Measurements from ENCODE around the gene CRTC1. TPM values are rescaled to one million over a fixed set of nuclear protein-coding genes. Genes with fewer than 3 reads are reported as not detected.

The CRTC1 gene
- polyA plus RNA-seq, 3 donors: 12.0 to 13.6 (median 12.2) TPM

DNA sequence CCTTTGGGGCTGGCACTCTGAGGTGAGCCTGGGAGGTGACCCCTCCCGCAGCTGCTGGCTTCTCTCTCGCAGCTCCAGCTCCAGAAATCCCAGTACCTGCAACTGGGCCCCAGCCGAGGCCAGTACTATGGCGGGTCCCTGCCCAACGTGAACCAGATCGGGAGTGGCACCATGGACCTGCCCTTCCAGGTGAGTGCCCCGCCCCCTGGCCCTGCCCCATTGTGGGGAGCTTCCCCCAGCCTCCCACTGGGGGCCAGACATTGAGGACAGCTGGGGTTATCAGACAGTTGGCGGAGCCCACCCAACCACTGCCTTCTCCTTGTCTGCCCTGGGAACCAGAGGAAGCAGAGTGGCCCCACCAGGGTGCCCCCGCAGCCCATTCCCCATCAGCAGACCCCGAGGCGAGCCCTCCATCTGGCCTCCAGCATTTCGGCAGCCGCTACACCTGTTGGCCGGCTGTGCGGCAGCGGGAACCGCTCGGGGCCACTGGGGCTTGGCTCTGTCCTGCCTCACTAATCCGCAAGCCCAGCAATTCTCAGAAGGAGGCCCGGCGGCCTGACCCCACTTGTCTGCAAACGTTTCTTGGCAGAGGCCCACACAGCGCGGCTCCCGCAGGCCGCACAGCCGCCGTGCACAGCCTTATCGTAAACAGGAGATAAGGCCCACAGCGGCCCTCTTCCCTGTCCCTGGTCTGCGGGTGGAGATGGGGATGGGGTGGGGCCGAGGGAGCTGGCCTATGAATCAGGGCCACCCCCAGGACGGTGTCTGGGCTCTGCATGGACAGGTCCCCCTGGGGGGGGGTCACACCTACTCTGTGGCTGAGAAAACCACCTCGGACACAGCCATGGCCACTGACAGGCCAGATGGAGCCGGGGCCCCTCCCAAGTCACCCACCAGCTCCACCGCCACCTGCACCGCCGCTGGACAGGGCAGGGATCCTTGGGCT, 59.6 kb downstream of the CRTC1 start:
- no peak for DNase-seq (ENCODE audit: low read depth in 3 of 3, low spot score in 2 of 3)

DNA sequence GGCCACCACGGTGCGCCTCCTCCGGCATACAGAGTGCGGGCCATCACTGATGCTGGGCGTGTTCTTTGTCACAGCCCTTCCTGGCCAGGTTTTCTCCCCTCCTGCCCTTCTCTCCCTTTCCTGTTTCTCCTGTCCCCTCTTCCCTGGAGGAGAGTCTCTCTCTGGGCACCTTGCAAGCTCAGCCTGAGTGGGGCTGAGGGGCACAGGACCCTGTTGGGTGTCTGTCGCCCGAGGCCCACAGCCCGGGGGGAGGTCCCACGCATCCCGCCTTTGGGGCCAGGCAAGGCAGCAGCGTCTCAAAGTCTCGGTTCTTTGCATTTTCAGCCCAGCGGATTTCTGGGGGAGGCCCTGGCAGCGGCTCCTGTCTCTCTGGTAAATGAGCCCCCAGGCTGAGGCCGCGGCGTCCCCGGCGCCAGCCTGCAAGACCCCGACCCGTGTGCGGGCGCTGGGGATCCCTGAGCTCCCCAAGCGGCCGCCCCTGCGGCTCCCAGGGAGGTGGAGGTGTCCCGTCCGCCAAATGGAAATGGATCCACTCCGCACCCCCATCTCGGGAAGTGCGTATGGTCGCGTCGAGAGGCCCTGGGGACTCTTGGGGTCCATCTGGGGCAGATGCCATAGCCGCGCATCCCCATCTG, 60.4 kb downstream of the CRTC1 start:
- no peak for DNase-seq (ENCODE audit: low read depth in 3 of 3, low spot score in 2 of 3)

DNA sequence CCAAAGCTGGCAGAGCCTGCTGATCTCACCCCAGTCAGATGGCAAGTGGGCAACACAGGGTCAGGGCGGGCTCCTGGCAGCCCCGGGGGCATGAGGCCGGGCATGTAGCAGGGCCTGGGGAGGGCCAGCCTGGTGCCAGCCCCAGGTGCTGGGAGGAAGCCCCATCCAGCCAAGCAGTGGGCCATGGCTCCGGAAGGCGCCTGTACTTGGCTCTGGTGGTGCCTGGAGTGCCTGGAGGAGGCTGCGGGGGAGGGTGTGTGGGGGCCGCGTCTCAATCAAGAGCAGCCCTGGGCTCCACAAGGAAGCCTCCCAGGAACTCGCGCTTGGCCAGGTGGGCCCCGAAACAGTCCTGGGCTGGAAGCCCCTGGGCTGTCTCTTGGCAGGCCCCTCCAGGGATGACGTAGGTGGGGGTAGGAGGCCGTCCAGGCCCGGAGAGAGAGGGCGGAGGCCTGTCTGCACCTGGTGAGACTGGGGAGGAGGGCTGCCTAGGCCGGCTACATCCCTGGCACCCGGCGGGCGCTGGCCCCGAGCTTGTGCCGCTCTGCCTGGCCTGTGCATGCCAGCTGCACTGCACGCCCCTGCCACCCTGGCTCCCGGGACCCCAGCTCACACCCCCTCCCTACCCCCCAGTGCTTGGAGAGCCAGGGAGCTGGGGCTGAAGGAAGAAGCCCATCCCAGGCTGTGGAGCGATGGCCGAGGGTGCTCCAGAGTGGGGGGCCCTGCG, 61.7 kb downstream of the CRTC1 start:
- DNase-seq (ENCODE audit: low read depth in 3 of 3, low spot score in 2 of 3): no peak

DNA sequence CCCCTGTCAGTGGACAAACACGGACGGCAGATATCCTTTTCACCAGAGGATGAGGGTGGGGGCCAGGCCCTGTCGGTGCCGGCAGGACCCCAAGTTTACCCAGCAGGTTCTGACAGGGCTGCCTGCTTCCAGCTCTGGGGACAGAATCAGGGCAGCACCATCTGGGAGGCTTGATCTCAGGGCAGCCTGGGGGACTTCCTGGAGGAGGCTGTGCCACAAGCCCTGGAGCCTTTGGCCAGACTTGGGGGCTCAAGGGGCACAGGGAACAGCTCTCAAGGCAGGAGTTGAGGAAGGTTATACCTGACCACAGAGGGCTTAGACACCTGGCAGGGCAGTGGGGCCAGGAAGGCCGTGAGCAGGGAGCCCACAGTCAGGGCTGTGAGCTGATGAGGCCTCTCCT, 62.5 kb downstream of the CRTC1 start:
- DNase-seq (ENCODE audit: low read depth in 3 of 3, low spot score in 2 of 3): no peak

DNA sequence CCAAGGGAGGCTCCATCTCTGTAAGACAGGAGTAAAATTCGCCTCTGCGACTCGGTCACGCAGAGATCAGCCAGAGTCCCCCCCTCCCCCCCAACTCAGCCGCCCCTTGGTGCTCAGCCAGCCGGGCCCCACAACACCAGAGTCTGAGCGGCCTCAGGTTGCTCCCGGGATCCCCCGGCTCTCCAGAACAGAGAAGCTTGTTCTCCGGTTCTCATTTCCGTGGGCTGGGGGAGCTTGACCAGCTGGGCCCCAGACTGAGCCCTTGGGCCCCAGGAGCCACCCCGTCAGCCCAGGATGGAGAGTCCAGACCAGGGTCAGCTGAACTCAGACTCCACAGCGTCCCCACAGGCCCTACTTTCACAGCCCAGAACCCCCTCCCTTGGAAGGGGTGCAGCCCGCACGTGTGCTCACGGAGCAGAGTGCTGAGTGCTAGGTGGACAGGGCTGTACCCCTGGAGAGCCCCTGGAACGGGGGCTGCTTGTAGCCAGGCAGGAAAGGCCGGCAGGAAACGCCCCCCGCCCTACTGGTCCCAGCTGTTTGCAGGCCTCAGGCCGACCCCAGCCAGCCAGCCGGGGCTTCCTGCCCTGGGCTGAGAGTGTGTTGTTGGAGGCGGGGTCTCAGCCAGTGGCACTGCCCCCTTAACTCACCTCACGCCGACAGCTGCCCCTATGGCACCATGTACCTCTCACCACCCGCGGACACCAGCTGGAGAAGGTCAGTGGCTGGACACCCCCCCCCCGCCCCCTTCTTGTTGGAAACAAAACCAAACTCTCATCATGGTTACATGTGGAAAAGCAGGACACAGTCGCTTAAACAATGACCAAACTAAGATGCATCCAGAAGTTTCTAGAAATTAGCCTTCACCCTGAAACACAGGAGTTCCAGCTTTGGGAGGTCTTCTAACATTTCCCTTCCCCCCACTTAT, 63.2 kb downstream of the CRTC1 start:
- no peak for DNase-seq (ENCODE audit: low read depth in 3 of 3, low spot score in 2 of 3)

DNA sequence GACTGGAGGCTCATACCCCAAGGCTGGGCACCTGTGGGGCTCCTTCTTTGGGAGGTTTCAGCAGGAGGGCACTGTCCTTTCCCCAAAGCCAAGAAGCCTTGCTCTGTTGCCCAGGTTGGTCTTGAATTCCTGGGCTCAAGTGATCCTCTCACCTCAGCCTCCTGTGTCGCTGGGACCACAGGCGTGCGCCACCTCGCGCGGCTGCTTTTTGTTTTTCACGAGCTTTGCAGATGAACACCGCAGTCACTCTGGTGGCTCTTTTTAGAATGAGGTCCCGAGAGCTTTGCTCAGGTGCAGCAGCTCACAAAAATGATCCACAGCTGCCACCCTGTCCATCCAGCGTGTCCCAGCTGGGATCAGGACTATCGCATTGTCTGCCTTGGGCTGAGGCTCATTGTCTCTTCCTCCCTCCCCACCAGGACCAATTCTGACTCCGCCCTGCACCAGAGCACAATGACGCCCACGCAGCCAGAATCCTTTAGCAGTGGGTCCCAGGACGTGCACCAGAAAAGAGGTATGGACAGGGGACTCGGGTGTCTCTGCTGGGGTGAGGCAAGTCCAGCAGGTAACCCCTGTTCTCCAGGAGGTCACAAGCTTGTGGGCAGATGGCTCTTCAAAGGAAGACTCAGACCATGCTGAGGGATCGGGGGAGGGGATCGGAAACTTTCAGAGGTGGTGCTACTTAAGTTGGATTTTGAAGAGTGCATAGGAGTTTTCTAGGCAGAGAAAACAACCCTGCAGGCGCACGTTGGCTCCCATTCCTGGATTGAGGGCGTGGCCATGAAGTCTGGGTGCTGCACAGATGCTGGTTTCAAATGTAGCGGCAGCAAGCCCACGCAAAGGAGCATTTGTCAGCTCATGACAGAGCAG, 66.1 kb downstream of the CRTC1 start:
- DNase-seq (ENCODE audit: low read depth in 3 of 3, low spot score in 2 of 3): no peak

DNA sequence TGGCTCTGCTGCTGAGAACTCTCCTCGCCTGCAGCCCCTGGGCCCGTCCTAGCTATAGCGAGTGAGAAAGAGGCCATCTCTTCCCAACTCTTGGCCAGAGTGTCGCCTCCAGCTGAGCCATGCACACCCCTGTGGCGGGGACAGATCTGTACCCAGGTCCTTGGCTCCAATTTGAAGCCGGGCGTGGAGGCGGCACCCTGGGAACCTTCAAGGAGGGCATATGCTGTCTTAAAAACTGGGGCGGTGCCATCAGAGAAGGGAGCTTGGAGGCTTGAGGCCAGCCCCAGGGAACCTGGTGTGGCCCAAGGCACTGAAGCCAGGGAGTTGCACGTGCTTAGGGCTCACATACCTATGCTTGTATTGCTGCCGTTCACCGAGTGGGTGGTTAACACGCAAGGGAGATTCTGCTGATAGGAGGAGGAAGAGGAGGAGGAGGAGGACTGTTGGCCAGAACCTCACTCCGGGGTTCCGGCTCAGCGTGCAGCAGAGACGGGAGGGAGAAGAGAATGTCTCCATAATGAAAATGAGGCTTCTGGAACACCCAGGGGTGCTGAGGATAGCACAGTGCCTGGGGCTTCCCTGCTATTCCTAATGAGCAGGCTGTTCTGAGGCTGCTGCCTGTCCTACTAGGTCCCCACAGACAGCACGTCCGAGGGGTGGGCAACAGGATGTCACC, 67.0 kb downstream of the CRTC1 start:
- DNase-seq (ENCODE audit: low read depth in 3 of 3, low spot score in 2 of 3): no peak

DNA sequence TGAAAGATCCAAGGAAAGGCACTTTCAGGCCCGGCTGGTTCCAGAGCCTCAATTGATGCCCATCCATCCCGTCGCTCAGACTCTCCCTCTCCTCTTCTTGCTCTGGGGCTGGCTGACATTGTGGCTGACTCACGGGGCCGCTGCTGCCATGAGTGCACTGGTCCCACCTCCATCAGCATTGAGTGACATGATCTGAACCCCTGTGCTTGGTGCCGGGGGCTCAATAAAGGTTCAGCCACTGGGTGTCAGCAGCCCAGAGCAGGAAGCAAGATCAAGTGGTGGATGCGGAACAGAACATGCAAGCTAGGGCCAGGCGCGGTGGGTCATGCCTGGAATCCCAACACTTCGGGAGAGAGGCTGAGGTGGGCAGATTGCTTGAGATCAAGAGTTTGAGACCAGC, 68.1 kb downstream of the CRTC1 start:
- DNase-seq (ENCODE audit: low read depth in 3 of 3, low spot score in 2 of 3): no peak

DNA sequence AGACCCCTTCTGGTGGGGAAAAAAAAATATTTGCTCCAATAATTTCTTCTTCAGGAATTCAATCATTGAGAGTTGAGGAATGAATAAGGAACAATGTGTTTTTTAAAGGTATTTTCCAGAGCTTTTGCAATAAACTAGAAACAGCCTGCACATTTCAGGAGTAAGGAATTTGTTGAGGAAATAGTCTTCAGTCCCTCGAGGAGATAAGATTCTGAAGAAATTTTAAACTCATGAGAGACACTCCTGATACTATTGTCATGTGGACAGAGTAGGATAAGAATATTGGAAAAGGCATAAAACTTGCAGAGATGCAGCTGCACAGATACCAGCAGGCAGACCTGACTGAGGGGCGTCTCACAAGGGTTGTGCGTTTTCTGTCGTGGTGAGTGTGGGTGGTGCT, 71.0 kb downstream of the CRTC1 start:
- DNase-seq (ENCODE audit: low read depth in 3 of 3, low spot score in 2 of 3): no peak

DNA sequence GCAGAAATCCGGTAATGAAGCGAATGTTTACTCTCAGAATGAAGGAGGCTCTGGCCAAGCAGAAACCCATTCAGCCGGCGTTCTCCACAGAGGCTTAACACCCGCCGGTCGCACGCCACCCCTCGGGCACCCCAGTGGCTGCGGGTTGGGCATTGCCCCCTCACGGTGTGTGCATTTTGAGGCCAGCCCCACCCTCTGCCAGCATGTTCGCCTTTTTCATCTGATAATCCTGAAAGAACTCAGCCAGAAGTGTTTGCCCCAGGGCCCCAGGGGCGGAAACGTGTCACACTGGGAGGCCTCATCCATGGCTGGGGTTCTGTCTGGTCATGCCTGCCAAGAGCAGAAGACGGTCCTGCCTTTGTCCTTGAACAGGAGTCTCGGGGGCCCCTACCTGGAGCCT, 73.4 kb downstream of the CRTC1 start:
- no peak for DNase-seq (ENCODE audit: low read depth in 3 of 3, low spot score in 2 of 3)

DNA sequence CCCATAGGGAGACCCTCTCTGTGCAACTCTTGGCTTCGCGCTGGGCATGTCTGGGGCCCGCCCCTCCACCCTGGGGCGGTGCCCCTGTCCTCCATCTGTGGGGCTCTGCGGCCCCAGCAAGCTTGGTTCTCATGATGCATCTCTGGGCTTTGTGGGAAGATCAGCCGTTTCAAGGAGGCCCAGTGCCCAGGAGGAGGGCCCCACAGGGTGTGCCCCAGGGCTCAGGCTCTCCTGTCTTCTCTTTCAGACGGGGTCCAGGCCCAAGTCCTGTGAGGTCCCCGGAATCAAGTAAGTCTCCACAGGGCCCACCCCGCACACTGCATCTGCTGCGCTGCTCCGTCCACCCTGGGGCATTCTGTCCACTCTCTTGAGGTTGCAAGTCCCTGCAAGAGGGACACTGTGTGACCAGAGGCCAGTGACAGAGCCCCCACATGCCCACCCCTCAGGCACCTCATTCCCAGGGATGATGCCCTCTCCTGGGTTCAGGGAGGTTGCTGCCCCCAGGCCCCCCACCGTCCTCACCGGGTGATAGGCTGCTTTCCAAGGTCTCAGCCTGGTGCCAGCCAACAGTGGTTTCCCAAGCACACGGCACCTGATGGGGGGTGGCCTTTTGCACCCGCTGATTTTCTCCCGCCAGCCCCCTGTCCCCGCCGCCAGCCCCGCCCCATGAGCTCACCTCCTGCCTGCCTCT, 76.0 kb downstream of the CRTC1 start:
- DNase-seq (ENCODE audit: low read depth in 3 of 3, low spot score in 2 of 3): no peak

DNA sequence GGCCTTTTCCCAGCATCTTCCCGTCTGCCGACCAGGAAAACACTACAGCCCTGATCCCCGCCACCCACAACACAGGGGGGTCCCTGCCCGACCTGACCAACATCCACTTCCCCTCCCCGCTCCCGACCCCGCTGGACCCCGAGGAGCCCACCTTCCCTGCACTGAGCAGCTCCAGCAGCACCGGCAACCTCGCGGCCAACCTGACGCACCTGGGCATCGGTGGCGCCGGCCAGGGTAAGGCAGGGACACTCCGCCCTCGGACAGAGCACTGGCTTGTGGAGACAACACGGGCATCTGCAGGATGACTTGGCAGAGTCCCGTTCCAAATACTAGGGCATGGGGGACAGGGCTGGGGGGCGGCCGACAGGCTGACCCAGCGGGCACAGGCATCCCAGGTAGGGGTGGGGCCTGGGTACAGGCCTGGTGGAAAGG, 76.5 kb downstream of the CRTC1 start:
- DNase-seq (ENCODE audit: low read depth in 3 of 3, low spot score in 2 of 3): no peak

DNA sequence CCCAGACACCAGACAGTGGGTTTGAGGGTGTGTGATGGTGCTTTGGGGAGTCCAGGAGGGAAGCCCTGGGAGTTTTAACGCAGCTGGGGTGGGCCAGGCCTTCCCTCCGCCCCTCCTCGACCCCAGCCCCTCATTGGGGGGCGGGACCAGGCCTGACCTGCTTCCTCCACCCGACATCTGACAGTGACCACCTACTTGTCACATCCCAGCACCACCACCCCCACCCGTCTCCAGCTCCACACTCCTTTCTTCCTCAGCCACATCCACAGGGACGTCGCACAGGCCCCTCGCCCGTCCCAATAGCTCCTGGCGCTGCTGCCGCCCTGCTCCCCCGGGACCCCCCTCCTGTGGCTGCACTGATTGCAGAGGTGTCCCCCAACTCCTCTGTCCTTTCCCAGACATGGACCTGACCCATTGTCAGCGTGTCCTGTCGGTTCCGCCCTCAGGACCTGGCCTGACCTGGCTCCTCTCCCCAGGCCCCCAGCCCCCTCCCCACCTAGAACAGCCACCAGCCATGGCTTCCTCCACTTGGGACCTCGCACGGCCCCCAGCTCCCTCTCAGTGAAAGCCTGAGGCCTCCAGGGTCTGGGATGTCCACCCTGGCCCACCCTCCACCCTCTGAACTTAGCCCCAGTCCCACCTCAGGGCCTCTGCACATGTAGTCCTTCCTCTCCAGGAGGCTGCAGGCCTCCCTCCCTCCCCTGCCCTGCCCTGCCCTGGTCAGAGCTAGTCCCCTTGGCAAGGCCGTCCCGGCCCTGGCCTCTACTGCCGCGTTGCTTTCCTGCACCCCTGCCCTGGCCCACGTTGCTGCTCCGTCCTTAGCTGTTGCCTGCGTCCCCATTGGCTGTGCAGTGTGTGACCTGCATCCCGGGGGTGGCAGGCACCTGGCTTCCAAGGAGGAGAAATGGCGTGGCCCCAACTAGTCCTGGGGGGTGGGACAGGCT, 77.2 kb downstream of the CRTC1 start:
- DNase-seq (ENCODE audit: low read depth in 3 of 3, low spot score in 2 of 3): no peak

DNA sequence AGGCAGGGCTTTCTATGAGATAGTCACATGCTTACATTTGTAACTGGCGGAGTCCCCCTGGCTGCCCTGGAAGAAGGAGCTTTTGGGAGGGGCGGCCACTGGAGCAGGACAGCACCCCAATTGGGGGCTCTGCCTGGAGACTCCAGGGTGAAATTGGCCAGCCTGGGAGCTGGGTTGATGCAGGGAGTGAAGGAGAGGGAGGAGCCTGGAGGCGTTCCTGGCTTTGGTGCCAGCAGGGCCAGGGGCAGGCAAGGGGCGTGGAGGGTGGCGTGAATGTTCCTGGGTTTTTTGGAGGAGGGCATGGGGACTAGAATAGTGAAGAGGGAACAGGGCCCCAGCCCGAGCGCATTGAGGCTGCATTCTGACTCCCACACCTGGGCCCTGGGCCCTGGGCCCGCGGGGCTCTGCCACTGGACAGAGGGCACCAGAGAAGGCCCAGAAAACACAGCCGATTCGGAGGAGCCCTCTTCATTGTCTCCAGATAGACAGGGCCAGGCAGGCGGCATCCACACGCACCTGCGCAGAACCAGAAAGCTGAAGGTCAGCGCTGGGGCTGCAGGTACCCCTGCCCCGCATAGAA, 78.1 kb downstream of the CRTC1 start:
- DNase-seq (ENCODE audit: low read depth in 3 of 3, low spot score in 2 of 3): no peak

DNA sequence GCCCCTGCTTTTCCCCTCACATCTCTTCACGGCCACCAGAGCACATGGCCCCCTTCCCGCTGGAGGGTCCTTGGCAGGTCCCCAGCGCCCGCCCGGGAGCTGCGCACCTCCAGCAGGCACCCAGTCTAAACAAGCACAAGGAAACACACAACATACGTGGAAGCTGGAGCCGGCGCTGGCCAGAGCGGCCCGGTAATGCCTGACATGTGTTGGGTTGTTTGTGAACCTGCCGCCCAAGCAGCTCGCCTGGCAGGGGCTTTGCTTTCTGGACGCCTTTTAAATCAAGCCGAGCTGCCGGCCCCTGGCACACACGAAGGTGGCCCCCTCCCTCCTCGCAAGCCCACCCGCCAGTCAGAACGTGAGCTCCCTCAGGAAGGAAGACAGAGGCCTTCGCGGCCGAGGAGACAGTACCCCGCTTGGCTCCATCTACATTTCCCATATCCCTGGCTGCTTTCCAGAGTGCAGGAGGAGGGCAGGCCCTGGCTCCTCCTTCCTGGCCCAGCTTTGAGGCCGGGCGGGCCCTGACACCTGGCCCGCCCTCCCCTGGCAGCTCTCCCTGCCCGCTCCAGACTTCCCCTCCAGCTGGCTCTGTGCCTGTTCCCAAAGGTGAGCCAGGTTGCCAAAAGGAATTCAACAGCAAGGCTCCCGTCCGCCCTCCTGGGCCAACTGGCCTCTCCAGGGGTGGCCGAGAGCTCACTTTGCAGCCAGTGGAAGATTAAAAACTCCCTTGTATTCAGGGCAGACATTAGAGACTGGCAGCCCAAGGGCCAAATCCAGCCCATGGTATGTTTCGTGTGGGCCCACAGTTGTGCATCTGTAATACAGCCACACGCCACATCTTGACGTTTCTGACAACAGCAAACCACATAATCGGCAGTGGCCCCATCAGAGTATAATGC, 78.9 kb downstream of the CRTC1 start:
- no peak for DNase-seq (ENCODE audit: low read depth in 3 of 3, low spot score in 2 of 3)
